ENCODE measurements around the gene SCRT2. TPM values are rescaled to one million over a fixed set of nuclear protein-coding genes. Genes with fewer than 3 reads are reported as not detected.
"Not testable (repeated sequence)": the region's sequence is repeated elsewhere in the genome, so short reads cannot be mapped to it uniquely, and the experiment has no call there.

The SCRT2 gene
- total RNA-seq, 1 donor from 2014 or later = 2.0 TPM

DNA sequence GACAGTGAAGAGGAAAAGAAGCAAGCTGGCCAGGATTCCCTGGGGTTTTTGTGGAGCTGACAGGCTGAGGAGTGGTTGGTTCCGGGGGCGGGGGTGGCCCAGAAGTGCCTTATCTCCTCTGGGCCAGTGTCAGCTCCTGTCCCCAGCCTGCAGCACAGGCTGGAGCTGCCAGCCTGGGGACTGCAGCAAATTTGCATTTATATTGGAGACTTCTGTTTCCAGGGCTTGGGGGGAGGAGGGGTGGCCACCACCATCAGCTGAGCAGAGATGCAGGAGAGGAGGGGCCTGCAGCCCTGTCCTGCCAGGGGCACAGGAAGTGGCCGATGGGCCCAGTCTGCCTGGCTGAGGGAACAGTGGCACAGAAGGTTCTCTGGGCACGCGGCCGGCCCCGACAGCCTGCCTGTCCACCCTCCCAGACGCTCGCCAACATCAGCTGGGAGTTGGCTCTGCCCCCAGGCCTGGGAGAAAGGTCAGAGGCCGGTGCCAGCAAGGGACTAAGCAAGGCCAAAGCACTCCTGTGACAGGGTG is 24.3 kb upstream of the SCRT2 start:
- no peak for DNase-seq

GRCh38 chr20:699342-699741 is 23.7 kb upstream of the SCRT2 start:
- no peak for DNase-seq

DNA sequence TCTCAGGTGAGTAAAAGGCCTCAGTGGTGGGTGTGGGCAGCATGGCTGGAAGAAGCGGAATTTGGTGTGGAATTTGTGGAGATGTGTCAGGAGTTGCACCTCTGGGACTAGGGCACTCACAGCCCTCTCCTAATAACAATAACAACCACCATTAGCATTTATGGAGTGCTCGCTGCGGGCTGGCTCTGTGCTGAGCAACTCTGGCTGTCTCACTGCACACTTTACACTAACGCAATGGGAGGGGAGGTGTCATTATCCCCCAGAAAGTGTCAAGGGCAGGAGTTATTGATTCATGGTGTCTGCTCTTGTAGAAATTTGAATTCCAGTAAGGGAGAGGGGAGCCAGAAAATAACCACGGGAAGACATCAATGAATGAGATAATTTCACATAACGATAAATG is 22.7 kb upstream of the SCRT2 start:
- no peak for DNase-seq

- no peak for DNase-seq
Measured at GRCh38 chr20:697826-698225, 22.2 kb upstream of the SCRT2 start.

DNA sequence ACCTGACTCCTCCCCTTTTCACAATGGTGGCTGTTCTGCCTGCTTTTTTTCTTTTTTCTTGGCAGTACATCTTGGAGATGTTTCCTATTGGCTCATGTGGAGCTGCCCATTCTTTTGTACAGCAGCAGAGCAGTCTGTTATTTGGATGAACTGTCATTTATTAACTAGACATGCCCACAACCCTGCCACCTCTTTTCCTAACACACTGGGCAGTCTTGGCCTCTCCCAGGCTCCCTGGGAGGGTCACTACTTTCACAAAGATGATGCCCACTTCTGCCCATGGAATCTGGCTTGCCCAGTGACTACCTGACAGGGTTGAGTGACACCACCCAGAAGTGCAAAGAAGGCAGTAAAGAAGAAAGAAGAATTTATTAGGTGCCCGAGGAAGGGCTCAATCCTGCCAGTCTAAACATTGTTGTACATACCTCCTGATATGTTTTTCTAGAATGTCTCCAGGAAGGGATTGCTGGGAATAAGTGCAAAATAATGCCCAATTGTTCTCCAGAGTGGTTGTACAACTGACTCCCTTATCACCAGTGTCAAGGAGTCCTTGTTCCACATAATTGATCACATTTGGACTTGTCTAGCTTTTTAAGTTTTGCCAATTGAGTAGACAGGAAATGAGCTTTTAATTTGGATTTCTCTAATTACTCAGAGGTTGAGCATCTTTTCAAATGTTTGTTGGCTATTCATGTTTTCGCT is 19.7 kb upstream of the SCRT2 start:
- DNase-seq = no peak

- DNase-seq = no peak
Measured at GRCh38 chr20:694496-694895, 18.9 kb upstream of the SCRT2 start.

GRCh38 chr20:693786-694185 is 18.2 kb upstream of the SCRT2 start:
- DNase-seq = not testable (repeated sequence)

GRCh38 chr20:692044-692443 is 16.4 kb upstream of the SCRT2 start:
- DNase-seq = no peak

- DNase-seq = no peak
Measured at GRCh38 chr20:689947-690346, 14.3 kb upstream of the SCRT2 start.

DNA sequence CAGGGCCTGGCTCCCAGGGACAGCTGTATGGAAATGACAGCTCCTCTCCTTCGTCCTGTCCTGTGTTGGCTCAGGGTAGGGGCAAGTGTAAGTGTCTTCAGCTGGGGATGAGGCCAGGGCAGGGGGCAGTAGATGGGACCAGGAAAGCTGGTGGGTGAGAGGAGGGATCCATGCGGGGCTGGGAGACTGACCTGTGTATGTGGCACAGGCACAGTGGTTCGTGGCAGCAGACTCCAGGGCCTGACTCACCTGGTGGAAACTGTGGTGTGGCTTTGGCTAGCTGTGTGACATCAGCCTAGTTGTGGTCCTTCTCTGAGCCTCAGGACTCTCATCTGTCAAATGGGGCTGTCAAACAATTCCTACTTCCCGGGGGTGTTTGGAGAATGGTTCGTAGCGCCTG is 13.7 kb upstream of the SCRT2 start:
- no peak for DNase-seq

GRCh38 chr20:688809-689212 is 13.2 kb upstream of the SCRT2 start:
- DNase-seq = no peak

- DNase-seq = no peak
Measured at GRCh38 chr20:687468-688203, 12.0 kb upstream of the SCRT2 start.

DNA sequence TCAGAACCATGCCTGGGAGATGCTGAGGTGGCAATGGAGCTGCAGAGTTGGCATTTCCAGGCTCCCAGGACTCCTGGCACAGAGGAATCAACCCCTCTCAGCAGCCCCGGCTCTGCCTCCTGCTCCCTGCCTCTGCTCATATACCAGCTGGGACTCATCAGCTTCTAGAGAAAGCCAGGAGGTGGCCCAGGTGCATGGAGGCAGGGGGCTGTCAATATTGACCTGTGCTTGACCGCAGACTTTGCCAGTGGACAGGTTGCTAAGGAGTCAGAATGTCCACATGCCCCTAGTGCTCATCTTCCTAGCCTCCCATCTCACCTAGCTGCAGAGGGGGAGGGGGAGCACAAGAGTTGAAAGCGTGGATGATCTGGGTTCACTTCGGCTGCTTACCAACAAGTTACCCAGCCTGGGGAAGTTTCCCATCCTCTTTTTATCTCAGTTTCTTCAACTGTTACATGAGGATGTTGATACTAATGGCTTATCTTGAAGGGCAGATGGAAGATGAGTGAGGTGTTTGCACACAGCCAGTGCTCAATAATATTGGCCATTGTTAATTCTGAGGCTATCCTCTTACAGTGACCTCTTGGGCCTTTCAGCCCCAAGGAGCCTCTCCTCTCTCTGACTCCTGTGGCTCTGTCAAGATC is 9.2 kb upstream of the SCRT2 start:
- DNase-seq = no peak

DNA sequence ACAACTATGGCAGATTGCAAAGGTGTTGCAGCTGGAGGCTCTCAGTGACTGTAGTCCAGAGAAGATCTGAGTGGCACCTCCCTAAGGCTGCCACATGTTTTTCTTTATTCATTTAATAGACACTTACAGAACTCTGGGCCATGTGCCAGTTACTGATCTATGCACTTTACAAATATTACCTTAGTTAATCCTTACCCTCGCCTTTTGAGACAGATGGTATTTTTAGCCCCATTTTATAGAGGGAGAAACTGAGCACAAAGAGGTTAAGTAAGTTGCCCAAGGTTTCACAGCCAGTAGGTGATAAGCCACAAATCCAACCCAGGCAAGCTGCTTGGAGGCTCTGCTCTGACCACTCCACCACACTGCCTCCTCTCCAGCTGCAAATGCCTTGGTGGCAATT is 6.5 kb upstream of the SCRT2 start:
- no peak for DNase-seq

GRCh38 chr20:680638-681187 is 5.1 kb upstream of the SCRT2 start:
- no peak for DNase-seq

DNA sequence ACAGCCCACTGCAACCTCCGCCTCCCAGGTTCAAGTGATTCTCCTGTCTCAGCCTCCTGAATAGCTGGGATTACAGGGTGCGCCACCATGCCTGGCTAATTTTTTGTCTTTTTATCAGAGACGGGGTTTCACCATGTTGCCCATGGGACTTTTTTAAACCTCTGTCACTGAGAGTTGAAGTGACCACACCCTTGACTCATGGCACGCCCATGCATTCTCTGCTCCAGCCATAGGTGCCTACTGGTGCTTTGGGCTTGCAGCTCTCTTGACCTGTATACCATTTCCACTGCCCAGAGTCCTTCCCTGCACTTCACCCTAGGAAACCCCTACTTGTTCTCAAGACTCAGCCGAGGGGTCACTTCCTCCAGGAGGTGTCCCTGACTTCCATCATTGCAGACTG is 2.4 kb upstream of the SCRT2 start:
- no peak for DNase-seq

DNA sequence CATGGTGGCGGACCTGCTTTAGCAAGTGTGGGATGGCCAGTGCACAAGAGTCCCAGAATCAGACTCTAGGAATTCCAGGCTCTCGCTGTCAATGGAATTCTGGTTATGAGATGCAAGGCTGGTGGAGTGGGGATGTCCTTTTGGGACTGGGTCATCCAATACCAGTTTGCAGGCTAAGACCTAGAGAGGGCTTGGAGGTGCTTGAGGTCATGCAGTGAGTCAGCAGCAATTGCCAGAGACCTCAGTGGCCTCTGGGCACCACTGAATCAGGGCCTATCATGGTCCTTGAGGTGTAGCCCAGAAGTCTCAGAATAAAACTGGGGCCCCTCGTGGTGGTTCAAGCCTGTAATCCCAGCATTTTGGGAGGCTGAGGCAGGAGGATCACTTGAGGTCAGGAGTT is 1.4 kb upstream of the SCRT2 start:
- no peak for DNase-seq

DNA sequence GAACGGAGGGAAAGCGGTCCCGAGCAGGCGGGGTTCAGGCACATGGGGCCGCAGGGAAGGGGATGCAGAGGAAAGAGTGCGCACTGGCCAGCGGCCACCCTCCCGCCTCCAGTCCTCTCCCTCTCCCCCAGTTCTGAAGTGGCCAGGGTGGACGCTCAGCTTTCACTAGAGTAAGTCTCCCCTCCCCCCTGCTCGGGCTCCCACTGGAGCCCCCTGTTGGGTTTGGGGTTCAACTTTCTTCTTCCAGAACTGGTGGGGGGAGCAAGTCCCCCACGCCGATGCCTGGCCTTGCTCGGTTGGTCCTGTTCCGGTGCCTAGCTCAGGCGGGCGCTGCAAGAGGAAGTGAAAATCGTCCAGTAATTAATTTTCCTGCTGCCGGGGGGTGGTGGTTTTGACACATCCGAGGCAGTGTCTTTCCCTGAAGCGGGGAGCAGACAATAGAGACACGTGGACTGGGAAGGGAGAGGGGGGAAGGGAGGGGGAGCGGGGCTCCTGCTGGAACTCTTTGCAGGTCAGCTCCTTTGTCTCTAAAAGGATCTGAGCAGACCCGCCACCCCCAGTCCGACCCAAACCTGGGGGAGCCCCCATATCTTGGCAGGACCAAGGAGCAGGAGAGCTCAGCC is 824 bp upstream of the SCRT2 start:
- DNase-seq = no peak

DNA sequence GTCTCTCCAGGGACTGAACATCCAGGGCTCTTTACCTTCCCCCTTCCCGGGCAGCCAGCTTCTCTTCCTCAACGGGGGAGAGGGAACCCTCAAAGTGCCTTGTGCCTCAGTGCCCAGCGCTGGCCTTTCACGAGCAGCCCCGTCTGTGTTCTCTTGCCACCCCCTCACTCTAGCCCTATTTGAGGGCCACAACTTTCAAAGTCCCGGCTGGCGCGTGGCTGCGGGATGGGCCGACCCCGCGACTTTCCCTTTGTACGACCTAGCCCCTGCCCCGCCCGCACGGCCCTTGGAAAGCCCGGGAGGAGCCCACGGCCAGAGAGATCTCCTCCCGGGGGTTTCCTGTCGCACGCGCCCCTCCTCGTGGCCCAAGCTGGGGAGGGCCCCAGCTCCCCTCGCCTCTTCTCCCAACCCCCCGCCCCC is 559 bp downstream of the SCRT2 start:
- DNase-seq = no peak

GRCh38 chr20:673603-674001 is 2.0 kb downstream of the SCRT2 start:
- DNase-seq = no peak

- no peak for DNase-seq
Measured at GRCh38 chr20:672963-673602, 2.5 kb downstream of the SCRT2 start.
